ENCODE measurements around the gene SLC1A4. TPM values are rescaled to one million over a fixed set of nuclear protein-coding genes. Genes with fewer than 3 reads are reported as not detected.

Gene SLC1A4
- total and polyA plus RNA-seq, 12 donors: 13.0 to 196 (median 60.0) TPM

- TF ChIP-seq CTCF (IDR thresholded peaks at IDR 0.05) (no peak), POLR2A (IDR thresholded peaks at IDR 0.05) (no peak)
- H3K27ac ChIP-seq: peak overlapping the region in 2 of 5 donors; percentile 1 to 18
- peaks cover 0 to 20% of the 10 kb centered on the region in 2 donors for H3K4me1 ChIP-seq (replicated peaks in 1 of 2)
- H3K4me3 ChIP-seq: no peak overlapping the region
- WGBS, 4 donors: 87 to 95% (median 89%) methylated on average over 6 of the region's 6 CpGs
- intact Hi-C loops (cut with DNase I): no loop called here
- H3K27me3 ChIP-seq: no peaks in the 10 kb centered on the region
- H3K36me3 ChIP-seq (replicated peaks in 1 of 2): peaks cover 0 to 74% of the 10 kb centered on the region in 2 donors
- H3K9me3 ChIP-seq (replicated peaks in 1 of 3): no peaks in the 10 kb centered on the region
- DNase-seq: no peak
Observed at GRCh38 chr2:65016789-65017188, 27.6 kb downstream of the SLC1A4 start.

- 57 to 76% (median 66%) methylated on average over 4 of the region's 4 CpGs for WGBS, 4 donors
Observed at GRCh38 chr2:65017335-65017734, 28.1 kb downstream of the SLC1A4 start.

GRCh38 chr2:65018141-65018582 is 29.0 kb downstream of the SLC1A4 start:
- Histone ChIP-seq H3K4me1 (replicated peaks in 1 of 2) (peaks cover 0 to 20% of the 10 kb centered on the region in 2 donors), H3K9me3 (replicated peaks in 1 of 3) (no peaks in the 10 kb centered on the region), H3K4me3 (no peak overlapping the region), H3K27ac (peak overlapping the region in 4 of 5 donors; percentile 2 to 69 (median 58)), H3K36me3 (replicated peaks in 1 of 2) (peaks cover 0 to 69% of the 10 kb centered on the region in 2 donors), H3K27me3 (no peaks in the 10 kb centered on the region)
- DNase-seq: peak in 4 of 7 donors; percentile 49 to 70 (median 51)
- WGBS, 4 donors: 82 to 91% (median 89%) methylated on average over 15 of the region's 15 CpGs
- intact Hi-C loops (cut with DNase I): no loop called here
- TF ChIP-seq POLR2A (IDR thresholded peaks at IDR 0.05): no peak
- TF ChIP-seq CTCF (IDR thresholded peaks at IDR 0.05): no peak

More at GRCh38 chr2:65017335-65017734, 28.1 kb downstream of the SLC1A4 start:
- H3K4me1 ChIP-seq (replicated peaks in 1 of 2): peaks cover 0 to 20% of the 10 kb centered on the region in 2 donors
- no peaks in the 10 kb centered on the region for H3K9me3 ChIP-seq (replicated peaks in 1 of 3)
- peak overlapping the region in 4 of 5 donors; percentile 2 to 69 (median 58) for H3K27ac ChIP-seq
- H3K4me3 ChIP-seq: no peak overlapping the region
- H3K27me3 ChIP-seq: no peaks in the 10 kb centered on the region
- DNase-seq: no peak
- intact Hi-C loops (cut with DNase I): no loop called here
- H3K36me3 ChIP-seq (replicated peaks in 1 of 2): peaks cover 0 to 70% of the 10 kb centered on the region in 2 donors
- TF ChIP-seq POLR2A (IDR thresholded peaks at IDR 0.05) (no peak), CTCF (IDR thresholded peaks at IDR 0.05) (peak in 2 of 6 experiments; percentile 11 to 19)

GRCh38 chr2:65019010-65019409 is 29.8 kb downstream of the SLC1A4 start:
- H3K4me1 ChIP-seq (replicated peaks in 1 of 2): peaks cover 0 to 20% of the 10 kb centered on the region in 2 donors
- intact Hi-C loops (cut with DNase I): no loop called here
- peak overlapping the region in 1 of 5 donors; percentile 55 for H3K27ac ChIP-seq
- DNase-seq: no peak
- H3K27me3 ChIP-seq: no peaks in the 10 kb centered on the region
- H3K9me3 ChIP-seq (replicated peaks in 1 of 3): no peaks in the 10 kb centered on the region
- H3K4me3 ChIP-seq: no peak overlapping the region
- 76 to 92% (median 82%) methylated on average over 1 of the region's 1 CpG for WGBS, 4 donors
- TF ChIP-seq POLR2A (IDR thresholded peaks at IDR 0.05) (no peak), CTCF (IDR thresholded peaks at IDR 0.05) (no peak)
- peaks cover 0 to 66% of the 10 kb centered on the region in 2 donors for H3K36me3 ChIP-seq (replicated peaks in 1 of 2)

Measured in adrenal gland (tissue), 12 donors.